ENCODE measurements around the gene TTYH3. TPM values are rescaled to one million over a fixed set of nuclear protein-coding genes. Genes with fewer than 3 reads are reported as not detected.

TTYH3 gene
- total RNA-seq, 1 donor from 2014 or later: 237 TPM

- Mint-ChIP-seq H3K9me3 (no peaks in the 10 kb centered on the region), H3K27me3 (ENCODE audit: low read depth) (no peaks in the 10 kb centered on the region), H3K27ac (ENCODE audit: unreplicated experiment) (peak overlapping the region; percentile 81), H3K36me3 (ENCODE audit: low read depth) (no peaks in the 10 kb centered on the region), H3K4me3 (no peak overlapping the region), H3K4me1 (peaks cover 18% of the 10 kb centered on the region)
- TF ChIP-seq CTCF (conservative IDR thresholded peaks at IDR 0.05): no peak
- DNase-seq (ENCODE audit: low read depth, low spot score): no peak
Measured at GRCh38 chr7:2650451-2650850, 18.7 kb downstream of the TTYH3 start.

GRCh38 chr7:2651336-2651735 lies 19.6 kb downstream of the TTYH3 start:
- Mint-ChIP-seq H3K27ac (ENCODE audit: unreplicated experiment) (no peak overlapping the region), H3K9me3 (no peaks in the 10 kb centered on the region), H3K36me3 (ENCODE audit: low read depth) (no peaks in the 10 kb centered on the region), H3K4me3 (no peak overlapping the region), H3K27me3 (ENCODE audit: low read depth) (no peaks in the 10 kb centered on the region), H3K4me1 (peaks cover 15% of the 10 kb centered on the region)
- no peak for TF ChIP-seq CTCF (conservative IDR thresholded peaks at IDR 0.05)
- DNase-seq (ENCODE audit: low read depth, low spot score): no peak

GRCh38 chr7:2651847-2652735 lies 20.3 kb downstream of the TTYH3 start:
- DNase-seq (ENCODE audit: low read depth, low spot score): no peak
- Mint-ChIP-seq H3K4me3 (no peak overlapping the region), H3K36me3 (ENCODE audit: low read depth) (peaks cover 1% of the 10 kb centered on the region), H3K27me3 (ENCODE audit: low read depth) (no peaks in the 10 kb centered on the region), H3K4me1 (peaks cover 15% of the 10 kb centered on the region), H3K27ac (ENCODE audit: unreplicated experiment) (no peak overlapping the region), H3K9me3 (no peaks in the 10 kb centered on the region)
- TF ChIP-seq CTCF (conservative IDR thresholded peaks at IDR 0.05): no peak

GRCh38 chr7:2652736-2653060 lies 20.9 kb downstream of the TTYH3 start:
- Mint-ChIP-seq H3K4me1 (peaks cover 15% of the 10 kb centered on the region), H3K4me3 (no peak overlapping the region), H3K27ac (ENCODE audit: unreplicated experiment) (no peak overlapping the region), H3K9me3 (no peaks in the 10 kb centered on the region), H3K27me3 (ENCODE audit: low read depth) (no peaks in the 10 kb centered on the region), H3K36me3 (ENCODE audit: low read depth) (peaks cover 5% of the 10 kb centered on the region)
- no peak for DNase-seq (ENCODE audit: low read depth, low spot score)
- no peak for TF ChIP-seq CTCF (conservative IDR thresholded peaks at IDR 0.05)

GRCh38 chr7:2654059-2654458 lies 22.3 kb downstream of the TTYH3 start:
- H3K4me3 Mint-ChIP-seq: no peak overlapping the region
- H3K27me3 Mint-ChIP-seq (ENCODE audit: low read depth): no peaks in the 10 kb centered on the region
- no peak for DNase-seq (ENCODE audit: low read depth, low spot score)
- H3K4me1 Mint-ChIP-seq: peaks cover 15% of the 10 kb centered on the region
- H3K9me3 Mint-ChIP-seq: no peaks in the 10 kb centered on the region
- no peak for TF ChIP-seq CTCF (conservative IDR thresholded peaks at IDR 0.05)
- H3K27ac Mint-ChIP-seq (ENCODE audit: unreplicated experiment): no peak overlapping the region
- peaks cover 5% of the 10 kb centered on the region for H3K36me3 Mint-ChIP-seq (ENCODE audit: low read depth)

All from neural crest cell (in vitro differentiated cells).